Anterior cingulate cortex (tissue), 58 donors: ENCODE results near the gene PPIH.
"Not testable (repeated sequence)": the region's sequence is repeated elsewhere in the genome, so short reads cannot be mapped to it uniquely, and the experiment has no call there.

Experiments
- DNase-seq, 58 donors: peaks; one replicate each; lab custom pipeline; 2025; lab: John Stamatoyannopoulos, UW

Gene PPIH

DNA sequence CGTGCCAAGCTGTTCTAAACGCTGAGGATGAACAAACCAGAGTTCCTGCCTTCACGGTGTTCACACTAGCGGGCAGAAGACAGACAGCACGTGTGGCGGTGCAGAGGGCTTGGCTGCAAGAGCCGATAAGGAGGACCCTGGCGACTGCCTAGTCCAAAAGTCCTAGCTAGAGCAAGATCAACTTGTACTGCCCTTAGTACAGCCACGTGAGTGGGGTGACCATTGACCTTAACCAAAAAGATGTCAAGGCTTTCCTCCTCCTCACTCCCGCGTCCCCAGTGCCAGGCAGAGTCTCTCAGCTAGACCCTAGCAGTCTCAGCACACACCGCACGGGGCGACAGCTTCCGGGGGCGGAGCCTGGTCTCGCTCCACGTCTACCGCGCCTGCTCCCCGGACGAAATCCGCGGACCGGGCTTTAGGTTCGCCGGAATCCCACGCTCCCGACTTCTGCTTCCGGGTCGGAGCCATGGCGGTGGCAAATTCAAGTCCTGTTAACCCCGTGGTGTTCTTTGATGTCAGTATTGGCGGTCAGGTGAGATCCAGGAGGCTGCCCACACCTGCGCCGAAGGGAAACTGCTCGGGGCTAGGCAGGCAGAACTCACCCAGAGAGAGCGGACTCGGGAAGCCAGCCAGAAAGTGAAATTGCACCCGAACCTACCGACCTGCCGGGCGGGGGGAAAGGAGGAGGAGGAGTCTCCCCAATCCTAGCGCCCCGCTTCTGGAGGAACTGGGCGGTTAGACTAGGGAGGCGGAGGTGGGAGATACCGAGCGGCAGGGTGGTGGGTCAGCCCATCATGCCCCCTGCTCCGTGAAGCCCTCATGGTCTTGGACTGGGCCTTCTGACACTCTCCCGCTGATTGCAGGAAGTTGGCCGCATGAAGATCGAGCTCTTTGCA, at the start of gene PPIH:
Gene PPIH (plus strand): TSS at position 443 of the 896 bp plus-strand sequence. CDS start 24 bp downstream, at position 467.
- DNase-seq: peak; percentile 54 to 97 (median 92)

DNA sequence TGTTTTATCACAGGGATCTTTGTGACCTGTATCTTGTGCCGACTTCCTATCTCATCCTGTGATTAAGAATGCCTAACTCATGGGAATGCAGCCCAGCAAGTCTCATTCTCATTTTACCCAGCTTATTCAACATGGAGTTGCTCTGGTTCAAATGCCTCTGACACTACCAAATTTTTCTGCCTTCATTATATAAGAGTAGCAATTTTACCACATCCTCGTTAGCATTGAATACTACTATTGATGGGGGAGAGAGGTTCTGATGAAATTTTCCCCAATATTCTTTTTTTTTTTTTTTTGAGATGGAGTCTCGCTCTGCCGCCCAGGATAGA, 44.5 kb upstream of the PPIH start:
- no peak for DNase-seq

DNA sequence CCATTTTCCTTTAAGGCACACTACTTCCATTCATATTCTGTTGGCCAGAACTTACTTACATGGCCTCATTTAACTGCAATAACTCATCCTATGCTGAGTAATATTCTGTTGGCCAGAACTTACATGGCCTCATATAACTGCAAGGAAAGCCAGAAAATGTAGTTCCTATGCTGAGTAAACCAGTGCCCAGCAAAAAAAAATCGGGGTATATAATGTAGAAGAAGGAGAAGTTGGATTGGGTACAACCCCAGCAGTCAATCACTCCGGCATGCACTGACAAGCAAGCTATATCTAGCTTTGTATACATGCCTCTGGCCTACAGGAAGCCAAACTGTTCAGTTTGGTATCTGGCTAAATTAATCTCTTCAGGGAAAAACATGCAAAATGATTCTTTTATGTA, 39.4 kb upstream of the PPIH start:
- DNase-seq: no peak

DNA sequence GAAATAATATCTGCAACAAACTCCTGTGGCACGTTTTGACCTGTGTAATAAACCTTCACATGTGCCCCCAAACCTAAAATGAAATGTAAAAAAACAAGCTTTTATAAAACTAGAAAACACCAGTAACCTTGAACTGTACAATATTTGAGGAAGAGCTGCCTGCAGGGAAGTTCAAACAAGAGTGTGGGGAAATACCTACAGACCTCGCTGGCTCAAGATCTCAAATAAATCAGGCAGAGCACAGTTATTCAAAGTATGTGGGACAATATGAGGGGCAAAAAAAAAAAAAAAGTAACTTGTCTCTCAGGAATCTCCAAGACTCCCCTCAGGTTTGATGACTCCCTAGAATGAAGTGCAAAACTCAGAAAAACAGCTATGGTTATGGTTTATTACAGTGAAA, 37.9 kb upstream of the PPIH start:
- no peak for DNase-seq

DNA sequence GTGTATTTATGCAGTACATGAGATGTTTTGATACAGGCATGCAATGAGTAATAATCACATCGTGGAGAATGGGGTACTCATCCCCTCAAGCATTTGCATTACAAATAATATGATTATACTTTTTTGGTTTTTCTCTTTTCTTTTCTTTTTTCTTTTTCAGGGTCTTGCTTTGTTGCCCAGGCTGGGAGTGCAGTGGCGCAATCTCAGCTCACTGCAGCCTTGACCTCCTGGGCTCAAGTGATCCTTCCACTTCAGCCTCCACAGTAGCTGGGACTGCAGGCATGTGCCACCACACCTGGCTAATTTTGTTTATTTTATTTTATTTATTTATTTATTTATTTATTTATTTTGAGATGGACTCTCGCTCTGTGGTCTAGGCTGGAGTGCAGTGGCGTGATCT, 37.0 kb upstream of the PPIH start:
- DNase-seq: not testable (repeated sequence)

DNA sequence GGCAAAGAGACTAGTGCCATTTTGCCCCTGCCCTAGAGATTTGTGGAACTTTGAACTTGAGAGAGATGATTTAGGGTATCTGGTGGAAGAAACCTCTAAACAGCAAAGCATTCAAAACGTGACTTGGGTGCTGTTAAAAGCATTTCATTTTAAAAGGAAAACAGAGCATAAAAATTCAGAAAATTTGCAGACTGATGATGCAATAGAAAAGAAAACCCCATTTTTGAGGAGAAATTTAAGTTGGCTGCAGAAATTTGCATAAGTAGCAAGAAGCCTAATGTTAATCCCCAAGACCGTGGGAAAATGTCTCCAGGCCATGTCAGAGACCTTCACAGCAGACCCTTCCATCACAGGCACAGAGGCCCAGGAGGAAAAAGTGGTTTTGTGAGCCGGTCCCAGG, 31.0 kb upstream of the PPIH start:
- not testable (repeated sequence) for DNase-seq

DNA sequence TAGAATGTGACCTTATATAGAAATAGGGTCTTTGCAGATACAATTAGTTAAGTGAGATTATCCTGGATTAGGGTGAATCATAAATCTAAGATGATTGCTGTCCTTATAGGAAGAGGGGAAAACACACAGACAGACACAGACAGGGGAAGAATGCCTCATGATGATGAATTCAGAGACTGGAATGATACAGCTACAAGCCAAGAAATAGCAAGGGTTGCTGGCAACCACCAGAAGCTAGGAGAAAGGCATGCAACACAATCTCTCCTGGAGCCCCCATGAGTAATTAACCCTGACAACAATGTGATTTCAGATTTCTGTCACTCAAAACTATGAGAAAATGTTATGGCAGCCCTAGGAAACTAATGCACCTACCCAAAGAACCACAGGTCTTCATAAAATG, 19.1 kb upstream of the PPIH start:
- no peak for DNase-seq

DNA sequence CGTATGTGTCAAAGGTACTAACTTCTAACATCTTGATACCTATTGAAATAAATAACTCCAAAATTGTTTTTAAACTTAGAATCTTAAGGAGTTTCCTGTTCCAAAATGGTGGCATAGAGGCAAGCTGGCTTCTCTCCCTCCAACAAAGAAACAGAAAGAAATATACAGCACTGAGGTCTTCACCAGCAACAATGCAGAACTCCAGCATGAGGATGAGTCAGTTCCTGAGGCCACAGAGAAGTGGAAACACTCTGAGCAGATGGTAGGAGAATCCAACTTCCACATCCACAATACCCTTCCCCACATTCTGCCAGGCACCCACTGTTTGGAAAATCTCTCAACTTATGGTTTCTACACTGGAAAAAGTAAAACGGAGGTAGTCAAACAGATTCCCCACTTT, 12.2 kb upstream of the PPIH start:
- no peak for DNase-seq

DNA sequence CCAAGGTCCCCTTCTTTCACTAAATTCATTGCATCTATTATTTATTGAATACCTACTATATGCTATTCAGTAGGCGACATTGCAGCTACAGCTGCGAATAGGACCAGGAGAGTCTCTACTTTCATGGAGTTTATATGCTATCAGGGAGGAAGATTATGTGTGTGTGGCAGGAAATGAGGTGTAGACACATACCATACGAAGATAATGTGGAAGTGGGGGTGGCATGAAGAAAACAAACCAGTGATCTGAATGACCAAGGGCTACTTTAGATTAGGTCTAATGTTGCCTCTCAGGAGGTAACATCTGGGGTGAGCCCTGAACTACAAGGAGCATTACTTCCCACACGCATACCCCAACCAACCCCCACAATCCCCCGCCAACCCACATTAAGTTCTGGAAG, 1.0 kb upstream of the PPIH start:
- no peak for DNase-seq

DNA sequence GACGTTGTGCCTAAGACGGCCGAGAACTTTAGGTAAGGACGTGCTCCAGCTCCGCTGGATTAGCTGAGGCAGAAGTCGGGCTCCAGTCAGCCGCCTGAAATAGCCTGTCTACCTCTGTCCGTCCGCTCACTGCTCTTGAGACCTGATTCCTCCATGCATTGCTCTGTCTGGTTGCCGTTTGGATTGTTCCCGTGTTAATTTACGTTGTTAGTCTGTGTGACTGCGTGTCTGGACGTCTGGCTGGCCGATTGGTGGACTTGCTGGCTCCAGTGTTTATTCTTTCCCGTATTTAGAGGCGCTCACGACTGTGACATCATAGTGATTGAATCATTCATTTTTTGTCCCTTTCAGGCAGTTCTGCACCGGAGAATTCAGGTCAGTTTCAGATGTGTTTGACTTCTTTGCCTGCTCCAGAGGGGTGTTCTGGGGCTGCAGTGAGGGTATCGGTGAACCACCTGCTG, 684 bp downstream of the PPIH start:
- peak in 2 of 58 donors; percentile 17 to 27 for DNase-seq

DNA sequence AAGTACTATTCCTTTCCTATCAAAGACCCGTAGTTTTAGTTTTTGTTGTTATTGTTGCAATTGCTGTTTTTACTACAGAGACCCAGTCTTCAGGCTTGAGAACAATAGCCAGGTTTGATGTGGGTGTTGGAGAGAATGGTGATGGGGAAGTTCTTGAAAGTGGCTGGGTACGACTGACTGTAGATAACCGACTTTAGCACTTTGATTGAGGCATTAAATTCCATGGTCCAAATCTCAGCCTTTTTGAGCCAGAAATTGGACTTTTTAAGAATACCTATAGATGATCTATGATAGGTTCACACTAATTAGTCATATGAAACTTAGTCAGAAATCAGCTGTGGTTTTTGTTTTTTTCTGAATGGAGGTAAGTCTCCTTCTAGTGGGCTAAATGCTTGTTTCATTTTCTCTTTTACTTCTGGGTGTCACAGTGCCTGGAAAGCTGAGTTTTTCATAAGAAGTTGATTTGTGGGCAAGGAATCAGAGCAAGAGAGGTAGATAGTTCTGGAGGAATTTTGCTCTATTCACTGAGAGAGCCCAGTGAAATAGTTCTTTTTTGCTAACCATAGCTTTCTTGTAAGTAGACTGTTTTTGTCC, 2.8 kb downstream of the PPIH start:
- DNase-seq: no peak

DNA sequence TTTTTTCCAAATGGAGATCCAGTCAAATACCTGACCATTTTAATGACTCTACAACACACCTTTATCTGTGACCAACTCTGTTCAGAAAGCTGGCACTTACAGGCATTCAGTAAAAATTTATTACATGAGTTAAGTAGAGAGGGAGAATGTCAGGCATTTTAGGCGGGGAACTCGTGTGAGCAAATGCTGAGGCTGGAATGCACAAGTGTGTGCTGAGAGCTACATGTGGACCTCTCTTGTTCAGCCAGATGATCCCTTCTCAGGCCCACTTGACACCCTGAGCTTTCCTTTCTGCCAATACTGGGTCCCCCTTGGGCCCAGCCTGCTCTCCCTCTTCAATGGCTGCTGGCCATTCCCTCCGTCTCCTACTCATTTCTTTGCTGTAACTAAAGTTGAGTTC, 11.7 kb downstream of the PPIH start:
- DNase-seq: no peak

DNA sequence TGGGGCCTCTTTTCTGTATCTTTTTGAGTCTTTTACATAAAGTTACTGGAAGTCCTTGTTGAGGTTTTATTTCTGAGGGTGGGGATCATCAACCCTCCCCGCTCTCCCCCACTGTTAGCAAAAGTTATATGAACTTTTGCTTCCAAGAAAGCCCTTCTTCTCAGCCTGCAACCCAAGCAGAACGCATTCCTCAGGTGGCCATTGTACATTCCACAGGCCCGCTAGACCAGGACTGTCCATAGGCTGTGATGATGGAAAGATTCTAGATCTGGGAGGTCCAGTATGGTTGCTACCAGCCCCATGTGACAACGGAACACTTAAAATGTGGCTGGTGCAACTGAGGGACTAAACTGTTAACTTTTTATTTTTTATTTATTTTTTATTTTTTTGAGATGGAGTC, 12.2 kb downstream of the PPIH start:
- no peak for DNase-seq

DNA sequence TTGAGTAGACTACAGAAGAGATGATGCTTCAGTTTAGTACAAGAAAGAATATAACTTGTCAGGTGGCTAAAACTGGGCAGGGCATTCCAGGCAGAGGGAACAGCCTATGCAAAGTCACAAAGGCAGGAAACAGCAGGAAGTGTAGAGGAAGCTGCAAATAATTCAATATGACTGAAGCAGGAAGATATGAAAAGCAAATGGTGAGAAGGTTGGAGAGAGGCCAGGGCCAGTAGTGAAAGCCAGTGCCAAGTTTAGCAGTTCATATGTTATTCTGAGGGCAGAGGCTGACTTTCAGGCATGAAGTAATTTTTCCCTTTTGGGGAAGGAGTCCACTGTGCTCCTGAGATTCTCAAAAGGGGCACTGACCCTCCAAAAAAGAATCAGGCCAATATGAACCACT, 16.0 kb downstream of the PPIH start:
- DNase-seq: no peak

DNA sequence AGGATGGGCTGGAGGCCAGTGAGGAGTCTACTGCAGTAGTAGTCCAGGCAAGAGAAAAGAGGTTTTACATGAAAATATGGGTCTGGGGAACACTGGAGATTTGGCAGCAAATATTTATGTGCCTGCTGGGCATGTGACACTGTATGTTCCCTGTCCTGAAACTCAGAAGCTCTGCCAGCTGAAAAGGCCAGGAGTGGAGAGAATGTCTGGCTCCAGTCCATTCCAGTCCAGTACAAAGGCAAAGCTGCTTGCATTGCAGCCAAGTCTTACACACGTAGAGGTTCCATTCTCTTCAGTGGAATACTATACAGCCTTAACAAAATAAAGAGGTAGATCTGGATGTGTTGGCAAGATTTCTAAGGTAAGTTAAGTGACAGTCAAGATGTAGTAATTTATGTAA, 16.5 kb downstream of the PPIH start:
- no peak for DNase-seq

DNA sequence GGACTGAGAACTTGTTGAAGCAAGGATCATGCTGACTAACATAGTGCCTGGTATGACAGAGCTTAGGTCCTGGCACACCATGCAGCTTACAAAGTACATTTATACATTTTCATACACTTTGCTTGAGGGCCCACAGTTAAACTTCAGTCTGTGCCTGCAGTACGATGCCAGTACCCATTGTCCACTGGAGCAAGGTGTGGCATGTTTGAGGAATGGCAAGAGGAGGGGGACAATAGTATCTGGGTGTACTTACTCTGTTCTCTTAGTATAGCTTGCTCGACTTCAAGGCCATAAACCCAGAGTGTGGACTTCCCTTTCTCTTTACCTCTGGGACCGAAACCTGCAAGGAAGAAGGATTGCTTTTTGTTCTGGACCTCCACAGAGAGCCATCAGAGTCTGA, 17.2 kb downstream of the PPIH start:
- DNase-seq: no peak

DNA sequence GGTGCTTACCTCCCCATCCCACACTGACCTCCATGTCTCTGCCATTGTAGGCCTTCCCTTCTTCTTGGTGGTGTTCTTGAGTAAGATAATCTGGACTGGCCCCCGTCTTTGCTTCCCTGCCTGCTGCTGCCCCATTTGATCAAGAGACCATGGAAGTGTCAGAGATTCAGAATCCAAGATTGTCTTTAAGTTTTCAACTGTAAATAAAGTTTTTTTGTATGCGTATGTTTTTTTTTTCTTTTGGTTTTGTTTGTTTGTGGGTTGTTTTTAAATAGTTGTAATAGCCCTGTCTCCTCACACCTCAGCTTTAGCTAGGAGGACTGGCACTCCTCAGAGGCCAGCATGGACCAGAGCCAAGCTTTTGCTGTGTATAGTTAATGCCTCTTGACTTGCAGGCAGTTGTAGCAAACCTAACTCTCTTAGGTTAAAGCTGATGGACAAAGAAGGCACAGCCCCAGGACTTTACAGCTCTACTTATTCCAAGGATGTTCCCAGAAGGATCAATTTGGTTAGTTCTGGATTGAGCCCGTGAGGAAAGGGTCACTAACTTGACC, 18.4 kb downstream of the PPIH start:
- DNase-seq: no peak

DNA sequence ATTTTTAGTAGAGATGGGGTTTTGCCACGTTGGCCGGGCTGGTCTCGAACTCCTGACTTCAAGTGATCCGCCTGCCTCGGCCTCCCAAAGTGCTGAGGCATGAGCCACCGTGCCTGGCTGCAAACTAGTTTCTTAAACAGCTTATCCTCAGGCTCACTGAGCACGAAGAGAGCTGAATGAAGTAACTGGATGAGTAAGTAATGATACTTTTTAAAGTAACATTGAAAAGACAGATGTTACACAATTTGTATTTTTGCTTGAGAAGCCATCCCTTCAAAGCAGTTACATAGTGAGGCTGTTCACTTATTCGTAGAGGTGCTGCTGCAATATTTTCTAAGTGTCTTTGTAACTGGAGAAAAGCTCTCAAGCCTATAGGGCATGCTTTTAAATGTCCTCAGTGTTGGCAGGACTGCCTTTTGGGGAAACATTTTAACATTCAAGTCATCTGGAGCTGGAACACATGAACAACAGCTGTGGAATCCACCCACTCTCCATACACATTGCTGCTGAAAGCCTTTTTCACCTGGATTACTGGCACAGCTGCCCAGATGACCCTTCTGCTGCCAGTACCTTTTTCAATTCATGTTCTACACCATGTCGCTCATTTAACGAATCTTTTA, 21.3 kb downstream of the PPIH start:
- peak in 3 of 58 donors; percentile 8 to 21 (median 9) for DNase-seq

DNA sequence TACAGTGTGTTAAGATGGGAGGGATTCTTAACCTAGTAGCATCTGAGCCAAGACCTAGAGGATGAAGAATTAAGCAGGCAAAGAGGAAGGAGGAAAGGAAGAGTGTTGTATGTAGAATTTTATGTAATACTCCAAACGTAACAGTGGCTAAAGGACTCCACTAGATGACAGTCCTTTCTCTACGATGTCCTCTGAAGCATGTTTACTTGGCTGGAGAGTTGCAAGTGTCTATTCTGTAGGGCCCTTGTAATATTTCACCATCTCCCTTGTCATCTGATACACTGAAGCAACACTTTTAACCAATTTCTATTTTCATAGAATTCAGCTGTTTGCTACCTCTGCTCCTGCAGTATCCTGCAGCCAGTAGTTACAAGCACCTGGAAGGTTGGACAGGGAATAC, 21.8 kb downstream of the PPIH start:
- no peak for DNase-seq

DNA sequence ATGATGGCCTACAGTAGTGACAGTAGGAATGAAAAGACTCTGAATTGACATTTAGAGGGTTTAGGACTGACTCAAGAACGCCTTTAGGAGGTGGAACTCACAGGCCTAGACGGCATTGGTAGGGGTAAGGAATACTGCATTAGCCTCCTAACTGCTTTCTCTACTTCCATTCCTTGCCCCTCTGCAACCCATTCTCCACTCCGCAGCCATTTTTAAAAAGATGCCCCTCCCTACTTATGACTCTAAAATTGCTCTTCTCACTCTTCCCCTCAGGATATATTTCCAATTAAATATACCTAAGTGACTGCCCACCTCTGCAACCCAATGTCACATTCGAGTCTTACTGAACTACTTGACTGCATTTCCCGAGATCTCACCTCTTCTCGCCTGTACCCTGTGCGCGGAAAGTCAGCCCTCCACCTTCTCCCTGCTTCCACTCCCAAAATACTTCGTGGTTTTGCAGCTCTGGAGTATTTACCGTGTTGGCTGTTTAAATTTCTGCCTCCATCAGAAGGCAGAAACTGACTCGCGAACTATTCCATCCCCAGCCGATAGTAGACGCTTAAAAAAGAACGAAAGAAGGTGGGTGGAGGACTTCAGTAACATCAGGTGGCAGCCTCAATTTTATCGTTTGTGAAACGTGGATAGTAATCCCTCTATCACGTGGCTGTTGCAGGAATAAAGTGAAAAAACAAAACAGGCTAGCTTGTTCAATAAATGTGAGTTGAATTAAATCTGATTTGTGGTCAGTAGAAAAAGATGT, 22.9 kb downstream of the PPIH start:
- peak in 7 of 58 donors; percentile 2 to 45 (median 10) for DNase-seq
